ENCODE data around the gene NPR3. TPM values are rescaled to one million over a fixed set of nuclear protein-coding genes. Genes with fewer than 3 reads are reported as not detected.

NPR3 gene
- total and polyA plus RNA-seq, 2 donors (not counting 3 experiments of a cell fraction or from before 2014, with no cell fraction given) = 0.01 to 0.53 TPM

DNA sequence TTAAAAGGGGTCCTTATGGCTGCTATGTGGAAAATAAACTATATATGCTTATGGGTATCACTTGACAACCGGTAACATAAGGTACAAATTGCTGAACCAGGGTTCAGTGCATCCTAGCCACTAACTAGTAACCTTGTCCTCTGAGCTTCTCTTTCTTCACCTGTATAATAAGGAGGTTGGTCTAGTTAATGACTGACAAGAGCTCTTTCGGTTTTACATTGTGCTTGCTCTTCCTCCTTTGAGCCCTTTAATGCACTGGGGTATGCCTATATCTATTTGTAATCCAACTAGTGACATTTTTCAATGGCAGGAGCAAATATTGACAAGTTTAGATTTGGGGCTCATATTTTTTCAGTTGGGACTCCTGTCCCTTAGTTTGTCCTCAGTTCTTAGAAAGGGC is 66.1 kb downstream of the NPR3 start:
- H3K9ac ChIP-seq (replicated peaks; ENCODE audit: extremely low read depth, insufficient read depth, low read length) = no peak overlapping the region
- CTCF ChIA-PET = no interaction called here
- H3K4me1 ChIP-seq (ENCODE audit: control insufficient read depth, extremely low read depth, insufficient read depth, low read length) = no peaks in the 10 kb centered on the region
- H3K79me2 ChIP-seq (ENCODE audit: control insufficient read depth, insufficient read depth, low read length) = no peaks in the 10 kb centered on the region
- H4K20me1 ChIP-seq (replicated peaks; ENCODE audit: control insufficient read depth, extremely low read depth, insufficient read depth, low read length) = no peaks in the 10 kb centered on the region
- no peaks in the 10 kb centered on the region for H3K9me1 ChIP-seq (replicated peaks; ENCODE audit: control insufficient read depth, extremely low read depth, insufficient read depth, low read length)
- FAIRE-seq = no peak
- intact Hi-C loops (cut with micrococcal nuclease) (no loop called here), dilution Hi-C loops (cut with MboI; ENCODE audit: extremely low pct_ligation_motif_present, low sequenced_read_pairs) (no loop called here)
- H3K9me3 ChIP-seq (replicated peaks; ENCODE audit: control insufficient read depth, insufficient read depth, low read length) = no peaks in the 10 kb centered on the region
- no peak for DNase-seq (ENCODE audit: low read depth, low spot score)
- no peak for TF ChIP-seq JUN (IDR thresholded peaks at IDR 0.05; ENCODE audit: borderline replicate concordance, insufficient read depth, insufficient read length, low read depth)
- TF ChIP-seq EZH2 (IDR thresholded peaks at IDR 0.05; ENCODE audit: borderline replicate concordance, low read depth, low read length, severe bottlenecking) = no peak
- TF ChIP-seq POLR2A (IDR thresholded peaks at IDR 0.05; ENCODE audit: low read depth, low read length) = no peak
- no peak for TF ChIP-seq POLR2AphosphoS5 (IDR thresholded peaks at IDR 0.05; ENCODE audit: insufficient read depth, low read depth, low read length)
- TF ChIP-seq CTCF (IDR thresholded peaks at IDR 0.05; ENCODE audit: extremely low read depth in 1 of 2, insufficient read depth in 1 of 2, low read depth in 1 of 2, low read length in 2 of 2) = no peak
- TF ChIP-seq MAX (IDR thresholded peaks at IDR 0.05; ENCODE audit: insufficient read depth, insufficient read length) = no peak
- TF ChIP-seq MYC (IDR thresholded peaks at IDR 0.05; ENCODE audit: low read depth, low read length) = no peak
- no peak for TF ChIP-seq GATA2 (IDR thresholded peaks at IDR 0.05; ENCODE audit: insufficient read depth, insufficient read length, low read depth, low read length)
- TF ChIP-seq FOS (IDR thresholded peaks at IDR 0.05; ENCODE audit: borderline replicate concordance, insufficient read depth, low read length) = no peak
- H3K27ac ChIP-seq (ENCODE audit: insufficient read depth, low read depth, low read length) = no peak overlapping the region
- H3K4me3 ChIP-seq (replicated peaks in 1 of 3; ENCODE audit: insufficient read depth in 1 of 3, low read depth in 1 of 3, low read length in 3 of 3) = no peak overlapping the region
- BruUV-seq (replicated peaks) = no TSS peak
- H3K4me2 ChIP-seq (ENCODE audit: insufficient read depth, low read length) = no peak overlapping the region
- H3K27me3 ChIP-seq (ENCODE audit: control insufficient read depth in 2 of 2, insufficient read depth in 2 of 2, low read length in 2 of 2) = no peaks in the 10 kb centered on the region
- no peak overlapping the region for H2AFZ ChIP-seq (ENCODE audit: low read depth, low read length)
- POLR2A ChIA-PET = no interaction called here
- H3K36me3 ChIP-seq (ENCODE audit: control insufficient read depth in 2 of 2, extremely low read depth in 1 of 2, insufficient read depth in 2 of 2, low read length in 2 of 2) = no peaks in the 10 kb centered on the region

Measured in endothelial cell of umbilical vein (primary cell).